SK-N-SH (cell line): ENCODE results near the gene ALKBH6. TPM values are rescaled to one million over a fixed set of nuclear protein-coding genes. Genes with fewer than 3 reads are reported as not detected.

Experiments used
- CTCF ChIA-PET: fragments of 300-600, 350-600 bp; formaldehyde crosslinking; extraction: SDS; loops from one replicate; lab custom pipeline; 2021; lab: Yijun Ruan, JAX
- POLR2A ChIA-PET: fragments of 350-600 bp; sonication (Branson Sonifier 250); formaldehyde crosslinking; extraction: SDS; loops from one replicate; lab custom pipeline; 2020; ENCODE audit warnings: antibody characterized with exemption, inconsistent platforms; lab: Yijun Ruan, JAX
- DNase-seq: peaks from one replicate; pipeline ENCODE4 v3.0.0; 2012
- H2AFZ ChIP-seq: fragments of 200-600 bp; sonication (generic); 2 replicates; pipeline ENCODE4 v1.8.1; 2016; ENCODE audit warnings: antibody characterized with exemption, mild to moderate bottlenecking, low read depth
- H3F3A ChIP-seq: fragments of 200-600 bp; sonication (generic); replicated peaks from 2 replicates; pipeline ENCODE3; 2016; ENCODE audit warnings: antibody characterized with exemption, mild to moderate bottlenecking; ENCODE audit not compliant: insufficient read depth
- H3K27ac ChIP-seq, 2 experiments: fragments of 200-500 bp in 1 of 2; fragments of 200-600 bp in 1 of 2; sonication (Bioruptor generic) in 1 of 2; sonication (generic), shearing (Covaris generic) in 1 of 2; 2 replicates each; pipeline versions ENCODE4 v1.5.1 to v1.6.1; 2014 to 2016; ENCODE audit warnings: low read depth in 2 of 2, inconsistent platforms in 1 of 2, low read length in 1 of 2, mild to moderate bottlenecking in 1 of 2, mixed read lengths in 1 of 2
- H3K27me3 ChIP-seq: fragments of 200-600 bp; sonication (generic), shearing (Covaris generic); 2 replicates; pipeline ENCODE4 v1.6.1; 2016; ENCODE audit warnings: mixed run types; ENCODE audit not compliant: insufficient read depth
- H3K36me3 ChIP-seq, 2 experiments: fragments of 200-500 bp in 1 of 2; fragments of 200-600 bp in 1 of 2; sonication (Bioruptor generic) in 1 of 2; sonication (generic) in 1 of 2; replicated peaks in 1 of 2; 2 replicates each; pipeline versions ENCODE3 to v1.5.1; 2014 to 2016; ENCODE audit warnings: low read length in 1 of 2, mild to moderate bottlenecking in 1 of 2; ENCODE audit not compliant: insufficient read depth in 2 of 2, control insufficient read depth in 1 of 2
- H3K4me1 ChIP-seq, 2 experiments: fragments of 200-500 bp in 1 of 2; fragments of 200-600 bp in 1 of 2; sonication (Bioruptor generic) in 1 of 2; sonication (generic), shearing (Covaris generic) in 1 of 2; 2 replicates each; pipeline versions ENCODE4 v1.5.1 to v1.6.1; 2014 to 2016; ENCODE audit warnings: low read depth in 1 of 2, low read length in 1 of 2, mixed run types in 1 of 2; ENCODE audit not compliant: insufficient read depth in 2 of 2, control insufficient read depth in 1 of 2
- H3K4me2 ChIP-seq: fragments of 200-600 bp; sonication (generic), shearing (Covaris generic); 2 replicates; pipeline ENCODE4 v1.6.1; 2017; ENCODE audit warnings: mixed run types
- H3K4me3 ChIP-seq, 2 experiments: fragments of 200-500 bp in 1 of 2; fragments of 200-600 bp in 1 of 2; sonication (Bioruptor generic) in 1 of 2; sonication (generic), shearing (Covaris generic) in 1 of 2; 2 replicates each; pipeline versions ENCODE4 v1.5.1 to v1.8.1; 2014 to 2016; ENCODE audit warnings: low read depth in 2 of 2, inconsistent platforms in 1 of 2, low read length in 1 of 2, mild to moderate bottlenecking in 1 of 2, mixed read lengths in 1 of 2, moderate library complexity in 1 of 2
- H3K79me2 ChIP-seq: fragments of 200-600 bp; sonication (generic); 2 replicates; pipeline ENCODE4 v1.8.1; 2017; ENCODE audit warnings: mild to moderate bottlenecking; ENCODE audit not compliant: insufficient read depth
- H3K9ac ChIP-seq: fragments of 200-600 bp; sonication (generic); 2 replicates; pipeline ENCODE4 v1.6.1; 2017; ENCODE audit warnings: mixed run types
- H3K9me2 ChIP-seq: fragments of 200-600 bp; sonication (generic); 2 replicates; pipeline ENCODE4 v1.6.1; 2017; ENCODE audit warnings: mixed run types
- H3K9me3 ChIP-seq: fragments of 200-600 bp; sonication (generic); 2 replicates; pipeline ENCODE4 v1.6.1; 2017; ENCODE audit warnings: mixed run types, mild to moderate bottlenecking, moderate library complexity
- H4K20me1 ChIP-seq: fragments of 200-600 bp; sonication (generic); 2 replicates; pipeline ENCODE4 v1.6.1; 2017; ENCODE audit warnings: mild to moderate bottlenecking, mixed run types; ENCODE audit not compliant: insufficient read depth
- ELF1 ChIP-seq: IDR thresholded peaks from 2 replicates; pipeline ENCODE4 v1.4.0; 2012
- FOSL2 ChIP-seq: IDR thresholded peaks from 2 replicates; pipeline ENCODE4 v1.4.0; 2012; ENCODE audit warnings: low read depth, mild to moderate bottlenecking, moderate library complexity, borderline replicate concordance
- FOXJ3 ChIP-seq: sonication (generic); formaldehyde crosslinking; IDR thresholded peaks from 2 replicates; pipeline ENCODE4 v1.5.1; 2020; ENCODE audit warnings: mild to moderate bottlenecking, missing genetic modification reagents
- FOXM1 ChIP-seq: IDR thresholded peaks from 2 replicates; pipeline ENCODE4 v1.4.0; 2012; ENCODE audit warnings: low read depth, mild to moderate bottlenecking
- GABPA ChIP-seq: IDR thresholded peaks from 2 replicates; pipeline ENCODE4 v1.4.0; 2012; ENCODE audit warnings: low read depth, mild to moderate bottlenecking
- GATA2 ChIP-seq: sonication (generic); formaldehyde crosslinking; IDR thresholded peaks from 2 replicates; pipeline ENCODE4 v1.5.0; 2020; ENCODE audit warnings: mild to moderate bottlenecking, missing genetic modification reagents
- IRF3 ChIP-seq: fragments of 150-350 bp; IDR thresholded peaks from 2 replicates; pipeline ENCODE4 v1.6.1; 2016; ENCODE audit warnings: mild to moderate bottlenecking, low read depth, low read length
- NFIC ChIP-seq: IDR thresholded peaks from 2 replicates; pipeline ENCODE4 v1.4.0; 2012; ENCODE audit warnings: borderline replicate concordance
- PBX3 ChIP-seq: IDR thresholded peaks from 2 replicates; pipeline ENCODE4; 2012
- POLR2AphosphoS5 ChIP-seq: IDR thresholded peaks from 2 replicates; pipeline ENCODE4 v1.6.1; 2012; ENCODE audit warnings: low read depth, low read length
- RCOR1 ChIP-seq: fragments of 150-350 bp; IDR thresholded peaks from 2 replicates; pipeline ENCODE4 v1.6.1; 2017; ENCODE audit warnings: antibody characterized with exemption, low read length
- REST ChIP-seq: IDR thresholded peaks from 2 replicates; pipeline ENCODE4 v1.6.1; 2012; ENCODE audit warnings: mild to moderate bottlenecking, low read depth, low read length, moderate library complexity
- RFX5 ChIP-seq: IDR thresholded peaks from 2 replicates; pipeline ENCODE4 v1.6.1; 2012; ENCODE audit warnings: mild to moderate bottlenecking, improper control_type of control experiment, low read length
- RXRA ChIP-seq: IDR thresholded peaks from 2 replicates; pipeline ENCODE4 v1.4.0; 2012; ENCODE audit warnings: low read depth, mild to moderate bottlenecking, borderline replicate concordance
- TCF12 ChIP-seq: IDR thresholded peaks from 2 replicates; pipeline ENCODE4 v1.4.0; 2012
- TEAD4 ChIP-seq: IDR thresholded peaks from 2 replicates; pipeline ENCODE4 v1.4.0; 2012; ENCODE audit warnings: mild to moderate bottlenecking, borderline replicate concordance; ENCODE audit not compliant: insufficient read depth
- USF1 ChIP-seq: IDR thresholded peaks from 2 replicates; pipeline ENCODE4 v1.4.0; 2012; ENCODE audit warnings: low read depth, borderline replicate concordance
- WGBS: methylation state at CpG from one replicate; pipeline ENCODE4 v1.1.6; 2017; ENCODE audit warnings: low lambda C conversion rate; 5-methylcytosine and 5-hydroxymethylcytosine counted together
- polyA plus RNA-seq, 3 experiments: library from polyadenylated mRNA; depleted of rRNA; stranded (reverse); fragments of >200 nt; gene quantifications; 2 replicates each; pipeline ENCODE4 v1.2.3, GENCODE V29; 2012

Gene ALKBH6
- polyA plus RNA-seq, 1 of the 3 experiments (the other 2 are of a cell fraction) = 29.9 TPM

- Histone ChIP-seq H3K36me3 (peaks cover 8 to 23% of the 10 kb centered on the region in 2 experiments), H2AFZ (no peak overlapping the region), H4K20me1 (no peaks in the 10 kb centered on the region), H3K79me2 (0 out of 2 replicates have a peak, but pooled peaks cover 3% of the 10 kb centered on the region), H3K9me2 (no peaks in the 10 kb centered on the region), H3K4me3 (no peak overlapping the region), H3K4me2 (no peak overlapping the region), H3K9me3 (no peaks in the 10 kb centered on the region), H3K27me3 (no peaks in the 10 kb centered on the region), H3K27ac (no peak overlapping the region), H3K4me1 (no peaks in the 10 kb centered on the region), H3K9ac (no peak overlapping the region), H3F3A (no peaks in the 10 kb centered on the region)
- POLR2A ChIA-PET = no interaction called here
- no peak for DNase-seq
- CTCF ChIA-PET = no interaction called here
- TF ChIP-seq USF1 = no peak
- TF ChIP-seq FOSL2 = no peak
- no peak for TF ChIP-seq POLR2AphosphoS5
- no peak for TF ChIP-seq GABPA
- TF ChIP-seq RFX5 = no peak
- TF ChIP-seq GATA2 (CRISPR knock-in tag) = no peak
- WGBS = 62% methylated on average over 1 of the region's 1 CpG
Observed at GRCh38 chr19:36025541-36025940, 11.5 kb upstream of the ALKBH6 start.

- H3K27ac ChIP-seq = no peak overlapping the region
- no peak overlapping the region for H3K9ac ChIP-seq
- H3K9me3 ChIP-seq = no peaks in the 10 kb centered on the region
- CTCF ChIA-PET = no interaction called here
- DNase-seq = no peak
- H3K36me3 ChIP-seq = peaks cover 8 to 28% of the 10 kb centered on the region in 2 experiments
- no peaks in the 10 kb centered on the region for H4K20me1 ChIP-seq
- 91% methylated on average over 5 of the region's 5 CpGs for WGBS
- no peaks in the 10 kb centered on the region for H3K79me2 ChIP-seq
- H3F3A ChIP-seq = no peaks in the 10 kb centered on the region
- no peak overlapping the region for H3K4me3 ChIP-seq
- no peaks in the 10 kb centered on the region for H3K9me2 ChIP-seq
- no peaks in the 10 kb centered on the region for H3K27me3 ChIP-seq
- H3K4me2 ChIP-seq = no peak overlapping the region
- POLR2A ChIA-PET = no interaction called here
- TF ChIP-seq FOXJ3 (CRISPR knock-in tag) (no peak), FOXM1 (no peak), FOSL2 (no peak), NFIC (no peak), REST (no peak), IRF3 (no peak), ELF1 (no peak), RXRA (no peak), POLR2AphosphoS5 (no peak), PBX3 (no peak), TCF12 (no peak), TEAD4 (no peak), RCOR1 (no peak), GABPA (no peak)
- TF ChIP-seq, all 33 proteins: peak for 0
- H3K4me1 ChIP-seq = no peaks in the 10 kb centered on the region
- no peak overlapping the region for H2AFZ ChIP-seq
Observed at GRCh38 chr19:36023432-36023831, 9.4 kb upstream of the ALKBH6 start.
